Muscle of leg (tissue), 11 donors: Measurements from ENCODE around the gene GABRR1. TPM values are rescaled to one million over a fixed set of nuclear protein-coding genes. Genes with fewer than 3 reads are reported as not detected.
"Not testable (repeated sequence)": the region's sequence is repeated elsewhere in the genome, so short reads cannot be mapped to it uniquely, and the experiment has no call there.

Source experiments
- DNase-seq: peaks from one replicate; pipeline ENCODE4 v3.0.0; 2013
- H3K27ac ChIP-seq: one replicate; pipeline ENCODE4 v1.5.1; 2013; ENCODE audit warnings: mild to moderate bottlenecking, low read length, control low read depth
- H3K27me3 ChIP-seq: one replicate; pipeline ENCODE4 v1.6.1; 2013; ENCODE audit warnings: low read length; ENCODE audit not compliant: control insufficient read depth, insufficient read depth
- H3K36me3 ChIP-seq: one replicate; pipeline ENCODE4 v1.6.1; 2013; ENCODE audit warnings: low read length; ENCODE audit not compliant: control insufficient read depth, insufficient read depth
- H3K4me1 ChIP-seq: one replicate; pipeline ENCODE4 v1.6.1; 2013; ENCODE audit warnings: low read length; ENCODE audit not compliant: control insufficient read depth, insufficient read depth
- H3K4me3 ChIP-seq: one replicate; pipeline ENCODE4 v1.5.1; 2013; ENCODE audit warnings: low read length, control low read depth
- H3K9me3 ChIP-seq: replicated peaks from 2 replicates; pipeline ENCODE4 v1.6.1; 2013; ENCODE audit warnings: low read depth, low read length; ENCODE audit not compliant: control insufficient read depth
- WGBS: methylation state at CpG from one replicate; pipeline ENCODE4 v1.1.5; 2013; ENCODE audit warnings: missing lambda C conversion rate; ENCODE audit not compliant: insufficient coverage; 5-methylcytosine and 5-hydroxymethylcytosine counted together
- polyA plus RNA-seq, 8 donors: library from polyadenylated mRNA; unstranded; fragments of 120-200 nt; gene quantifications; one replicate each; pipeline versions ENCODE4 v1.2.1 to v1.2.3, GENCODE V29; 2013; ENCODE audit warnings: inconsistent platforms in 1 of 8, low replicate concordance in 1 of 8; ENCODE audit not compliant: insufficient read length in 8 of 8, insufficient read depth in 1 of 8
- total RNA-seq: library from RNA; stranded (reverse); fragments of 120-200 nt; gene quantifications from one replicate; pipeline ENCODE4 v1.2.4, GENCODE V29; 2013

GABRR1 gene
- total and polyA plus RNA-seq, 9 donors: 0.40 to 1.1 (median 0.85) TPM

- H3K4me1 ChIP-seq, H3K27me3 ChIP-seq, H3K4me3 ChIP-seq, H3K36me3 ChIP-seq, DNase-seq, H3K9me3 ChIP-seq, H3K27ac ChIP-seq: not testable (repeated sequence)
- no CpG with 5 or more reads among the region's 2 CpGs for WGBS
These were observed 88.9 kb downstream of the GABRR1 start for GRCh38 chr6:89128256-89128671.

Other genes starting within 250 kb of the GABRR1 start
- 97.3 TPM for gene PNRC1, start 136.6 kb downstream of the GABRR1 start, total RNA-seq
- gene PNRC1, start 136.6 kb downstream of the GABRR1 start, polyA plus RNA-seq: 100 to 1,000 TPM in 3 of 8 donors, 10 to 100 TPM in 5; 66.8 to 105 (median 93.8) TPM
- 2.8 TPM for gene SRSF12, start 99.3 kb downstream of the GABRR1 start, total RNA-seq
- 1 to 10 TPM; 3.3 to 5.4 (median 4.0) TPM for gene SRSF12, start 99.3 kb downstream of the GABRR1 start, polyA plus RNA-seq
- gene PM20D2, start 71.3 kb downstream of the GABRR1 start, total RNA-seq: 26.5 TPM
- 10 to 100 TPM; 24.3 to 41.0 (median 32.6) TPM for gene PM20D2, start 71.3 kb downstream of the GABRR1 start, polyA plus RNA-seq
- 0.53 TPM for gene GABRR2, start 97.9 kb upstream of the GABRR1 start, total RNA-seq
- gene GABRR2, start 97.9 kb upstream of the GABRR1 start, polyA plus RNA-seq: 1 to 10 TPM in 3 of 8 donors, under 1 TPM in 5; 0.41 to 2.1 (median 0.87) TPM
- gene UBE2J1, start 135.4 kb upstream of the GABRR1 start, total RNA-seq: 28.3 TPM
- 10 to 100 TPM; 34.6 to 45.9 (median 37.3) TPM for gene UBE2J1, start 135.4 kb upstream of the GABRR1 start, polyA plus RNA-seq
- 103 TPM for gene RRAGD, start 194.9 kb upstream of the GABRR1 start, total RNA-seq
- gene RRAGD, start 194.9 kb upstream of the GABRR1 start, polyA plus RNA-seq: 100 to 1,000 TPM in 1 of 8 donors, 10 to 100 TPM in 7; 60.2 to 109 (median 73.8) TPM
- 7.7 TPM for gene ANKRD6, start 215.8 kb upstream of the GABRR1 start, total RNA-seq
- 10 to 100 TPM in 1 of 8 donors, 1 to 10 TPM in 7; 5.9 to 12.2 (median 7.5) TPM for gene ANKRD6, start 215.8 kb upstream of the GABRR1 start, polyA plus RNA-seq